ENCODE data around the gene PIP5K1C. TPM values are rescaled to one million over a fixed set of nuclear protein-coding genes. Genes with fewer than 3 reads are reported as not detected.

PIP5K1C gene
- total RNA-seq, 1 experiment from 2014 or later = 26.9 TPM

DNA sequence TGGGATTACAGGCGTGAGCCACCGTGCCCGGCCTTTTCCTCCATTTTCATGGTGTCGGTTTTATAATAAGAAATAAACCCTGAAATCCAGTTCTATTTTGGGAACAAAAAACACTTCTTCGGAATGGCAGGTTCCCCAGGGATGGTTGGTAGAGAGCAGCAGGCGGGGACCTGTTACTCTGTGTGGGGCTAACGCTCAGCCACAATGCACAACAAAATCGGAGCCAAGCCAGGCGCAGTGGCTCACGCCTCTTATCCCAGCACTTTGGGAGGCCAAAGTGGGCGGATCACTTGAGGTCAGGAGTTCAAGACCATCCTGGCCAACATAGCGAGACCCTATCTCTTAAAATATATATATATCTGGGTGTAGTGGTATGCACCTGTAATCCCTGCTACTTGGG, 99.2 kb downstream of the PIP5K1C start:
- CTCF ChIA-PET = no interaction called here

More for the DNA sequence above, 99.2 kb downstream of the PIP5K1C start:
- ChIA-PET RAD21 (ENCODE audit: low non-redundant PET in 1 of 2, low total read pairs in 2 of 2, uncharacterized antibody in 2 of 2, unreplicated experiment in 2 of 2) (no interaction called here), POLR2A (no interaction called here)
- TF ChIP-seq ELF1 (IDR thresholded peaks at IDR 0.05; ENCODE audit: borderline replicate concordance, low read depth) (no peak), POLR2AphosphoS5 (IDR thresholded peaks at IDR 0.05; ENCODE audit: low read depth, low read length) (no peak), YY1 (IDR thresholded peaks at IDR 0.05; ENCODE audit: extremely low read depth, insufficient replicate concordance, low read depth, low read length) (no peak), CTCF (IDR thresholded peaks at IDR 0.05 in 2 of 3, conservative IDR thresholded peaks at IDR 0.05 in 1 of 3; ENCODE audit: borderline replicate concordance in 1 of 3, insufficient read depth in 1 of 3, low read depth in 2 of 3, low read length in 2 of 3) (no peak), EZH2 (IDR thresholded peaks at IDR 0.05) (no peak), CEBPB (IDR thresholded peaks at IDR 0.05; ENCODE audit: low read depth) (no peak), SIN3A (IDR thresholded peaks at IDR 0.05; ENCODE audit: low read depth) (no peak), SRF (IDR thresholded peaks at IDR 0.05; ENCODE audit: low read depth) (no peak), TCF7L2 (IDR thresholded peaks at IDR 0.05; ENCODE audit: borderline replicate concordance, extremely low read depth, insufficient read depth, insufficient read length) (no peak), SP1 (IDR thresholded peaks at IDR 0.05; ENCODE audit: low read depth) (no peak)
- Histone ChIP-seq H3K4me2 (ENCODE audit: low read length) (no peak overlapping the region), H3K9ac (ENCODE audit: low read length) (no peak overlapping the region), H4K20me1 (ENCODE audit: insufficient read depth) (no peaks in the 10 kb centered on the region), H3K9me3 (ENCODE audit: control insufficient read depth in 1 of 2, insufficient read depth in 1 of 2, low read depth in 1 of 2, low read length in 2 of 2) (no peaks in the 10 kb centered on the region), H3K27me3 (ENCODE audit: insufficient read depth, low read length) (no peaks in the 10 kb centered on the region), H3K9me2 (ENCODE audit: insufficient read depth) (no peaks in the 10 kb centered on the region), H3K27ac (ENCODE audit: low read depth, low read length) (no peak overlapping the region), H3K36me3 (ENCODE audit: control insufficient read depth in 1 of 2, insufficient read depth in 2 of 2, low read length in 2 of 2) (no peaks in the 10 kb centered on the region), H3K4me3 (replicated peaks in 1 of 2; ENCODE audit: low read depth in 1 of 2, low read length in 2 of 2) (no peak overlapping the region), H2AFZ (ENCODE audit: low read depth, low read length, poor library complexity, severe bottlenecking) (no peak overlapping the region), H3K79me2 (ENCODE audit: insufficient read depth, low read length) (no peaks in the 10 kb centered on the region), H3K4me1 (ENCODE audit: control insufficient read depth in 1 of 2, insufficient read depth in 2 of 2, low read length in 2 of 2) (peaks cover 6 to 8% of the 10 kb centered on the region in 2 experiments; a peak in 3 of 4 replicates)
- intact Hi-C loops (cut with micrococcal nuclease) = no loop called here
- DNase-seq (ENCODE audit: low read depth, low spot score) = no peak
- no TSS peak for BruUV-seq (replicated peaks)
- no peak for ATAC-seq
